Measurements from ENCODE around the gene SEPTIN1. TPM values are rescaled to one million over a fixed set of nuclear protein-coding genes. Genes with fewer than 3 reads are reported as not detected.
A peak's percentile ranks its signal among the peaks of the same experiment; 100 is the strongest.

The SEPTIN1 gene
- total and polyA plus RNA-seq, 2 of the 13 experiments (the other 11 are each of a cell fraction or from before 2014, with no cell fraction given): 0.18 to 0.67 TPM

DNA sequence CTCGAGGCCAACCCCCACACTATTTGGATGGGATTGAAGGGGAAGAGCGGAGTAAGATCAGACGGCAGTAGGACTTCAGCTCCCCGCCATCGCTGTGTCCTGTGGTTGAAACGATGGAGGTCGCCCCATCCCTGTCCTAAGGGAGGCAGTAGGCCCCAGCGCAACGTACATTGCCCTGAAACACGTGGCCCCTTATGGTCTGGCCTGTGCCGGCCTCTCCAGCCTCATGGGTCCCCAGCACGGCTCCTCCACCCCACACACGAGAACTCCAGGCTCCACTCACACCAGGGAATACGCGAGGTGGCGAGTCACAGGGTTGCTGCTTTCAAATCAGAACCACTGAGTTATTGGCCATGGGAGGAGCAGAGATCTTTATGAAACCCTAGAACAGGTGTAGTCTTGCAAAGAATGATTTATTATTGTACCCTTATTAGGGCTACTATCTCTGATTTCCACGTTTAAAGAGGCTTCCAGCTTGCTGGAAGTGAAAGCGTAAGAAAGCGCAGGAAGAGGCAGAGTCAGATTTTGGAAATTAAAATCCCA is 48.1 kb upstream of the SEPTIN1 start (continued):
- no peak for TF ChIP-seq ADNP (CRISPR knock-in tag; IDR thresholded peaks at IDR 0.05)
- TF ChIP-seq KLF9 (CRISPR knock-in tag; IDR thresholded peaks at IDR 0.05; ENCODE audit: low read depth): no peak
- TF ChIP-seq SMYD3 (CRISPR knock-in tag; IDR thresholded peaks at IDR 0.05): 0 out of 2 replicates have a peak, but pooled peaks have one; percentile 64
- no peak for TF ChIP-seq PAF1 (CRISPR knock-in tag; IDR thresholded peaks at IDR 0.05)
- TF ChIP-seq NFATC3 (CRISPR knock-in tag; IDR thresholded peaks at IDR 0.05): 0 out of 2 replicates have a peak, but pooled peaks have one; percentile 29
- no peak for TF ChIP-seq CENPX (CRISPR knock-in tag; IDR thresholded peaks at IDR 0.05)
- TF ChIP-seq CHCHD3 (CRISPR knock-in tag; IDR thresholded peaks at IDR 0.05): peak; percentile 81; the same call in 1 of the 2 replicates
- TF ChIP-seq ZNF460 (CRISPR knock-in tag; IDR thresholded peaks at IDR 0.05; ENCODE audit: borderline replicate concordance): no peak; the same call in 1 of the 2 replicates
- no peak for TF ChIP-seq ZNF646 (CRISPR knock-in tag; IDR thresholded peaks at IDR 0.05)
- 0 out of 2 replicates have a peak, but pooled peaks have one; percentile 18 for TF ChIP-seq TEF (CRISPR knock-in tag; IDR thresholded peaks at IDR 0.05)
- no peak; the same call in 1 of the 2 replicates for TF ChIP-seq TOE1 (CRISPR knock-in tag; IDR thresholded peaks at IDR 0.05)
- TF ChIP-seq SNAPC5 (CRISPR knock-in tag; IDR thresholded peaks at IDR 0.05; ENCODE audit: borderline replicate concordance): no peak; the same call in 1 of the 2 replicates
- no peak for TF ChIP-seq ZBTB8A (CRISPR knock-in tag; IDR thresholded peaks at IDR 0.05; ENCODE audit: borderline replicate concordance, low read depth)
- peak; percentile 78 for TF ChIP-seq SALL1 (CRISPR knock-in tag; IDR thresholded peaks at IDR 0.05)
- TF ChIP-seq ZNF530 (CRISPR knock-in tag; IDR thresholded peaks at IDR 0.05; ENCODE audit: low read depth): no peak
- peak; percentile 56 for TF ChIP-seq GATAD2A (CRISPR knock-in tag; IDR thresholded peaks at IDR 0.05)
- TF ChIP-seq, protein P1, sequence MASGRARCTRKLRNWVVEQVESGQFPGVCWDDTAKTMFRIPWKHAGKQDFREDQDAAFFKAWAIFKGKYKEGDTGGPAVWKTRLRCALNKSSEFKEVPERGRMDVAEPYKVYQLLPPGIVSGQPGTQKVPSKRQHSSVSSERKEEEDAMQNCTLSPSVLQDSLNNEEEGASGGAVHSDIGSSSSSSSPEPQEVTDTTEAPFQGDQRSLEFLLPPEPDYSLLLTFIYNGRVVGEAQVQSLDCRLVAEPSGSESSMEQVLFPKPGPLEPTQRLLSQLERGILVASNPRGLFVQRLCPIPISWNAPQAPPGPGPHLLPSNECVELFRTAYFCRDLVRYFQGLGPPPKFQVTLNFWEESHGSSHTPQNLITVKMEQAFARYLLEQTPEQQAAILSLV (CRISPR knock-in tag; IDR thresholded peaks at IDR 0.05; ENCODE audit: borderline replicate concordance): peak; percentile 97
- TF ChIP-seq HOXA7 (CRISPR knock-in tag; IDR thresholded peaks at IDR 0.05): no peak
- no peak for TF ChIP-seq PAWR (CRISPR knock-in tag; IDR thresholded peaks at IDR 0.05; ENCODE audit: borderline replicate concordance)
- TF ChIP-seq SMC3 (IDR thresholded peaks at IDR 0.05; ENCODE audit: low read length): no peak
- no peak for TF ChIP-seq MED8 (CRISPR knock-in tag; IDR thresholded peaks at IDR 0.05; ENCODE audit: insufficient replicate concordance)
- TF ChIP-seq MED1 (CRISPR knock-in tag; IDR thresholded peaks at IDR 0.05): no peak; the same call in 1 of the 2 replicates
- peak; percentile 76; the same call in 1 of the 2 replicates for TF ChIP-seq REXO4 (CRISPR knock-in tag; IDR thresholded peaks at IDR 0.05; ENCODE audit: borderline replicate concordance)
- TF ChIP-seq KAT2B (IDR thresholded peaks at IDR 0.05; ENCODE audit: borderline replicate concordance, low read depth, low read length): no peak
